ENCODE measurements around the gene MATR3. TPM values are rescaled to one million over a fixed set of nuclear protein-coding genes. Genes with fewer than 3 reads are reported as not detected.

MATR3 gene
- total RNA-seq, 3 donors from 2014 or later (not counting 1 experiment from before 2014, with no cell fraction given), result 290 to 324 (median 297) TPM

GRCh38 chr5:139314276-139314675 lies 20.7 kb downstream of the MATR3 start:
- Histone ChIP-seq H3K9me3 (ENCODE audit: control insufficient read depth, insufficient read depth, low read length) (no peaks in the 10 kb centered on the region), H3K27ac (ENCODE audit: low read length) (no peak overlapping the region), H3K4me3 (ENCODE audit: low read length) (no peak overlapping the region), H3K4me1 (ENCODE audit: control insufficient read depth, insufficient read depth, low read length) (peaks cover 13% of the 10 kb centered on the region), H3K36me3 (ENCODE audit: control insufficient read depth, insufficient read depth, low read length) (peaks cover 44% of the 10 kb centered on the region), H3K27me3 (ENCODE audit: control insufficient read depth, insufficient read depth, low read length) (no peaks in the 10 kb centered on the region)
- Mint-ChIP-seq H3K4me1 (peaks cover 32 to 39% of the 10 kb centered on the region in 2 donors), H3K4me3 (no peak overlapping the region), H3K27ac (no peak overlapping the region), H3K9me3 (no peaks in the 10 kb centered on the region), H3K27me3 (ENCODE audit: low read depth in 2 of 2) (no peaks in the 10 kb centered on the region), H3K36me3 (no peaks in the 10 kb centered on the region)
- DNase-seq (no peak), ATAC-seq (no peak)
- intact Hi-C loops (cut with micrococcal nuclease), result no loop called here
- 67% methylated on average over 1 of the region's 1 CpG for WGBS (ENCODE audit: insufficient coverage)
- TF ChIP-seq CTCF (IDR thresholded peaks at IDR 0.05), result no peak

DNA sequence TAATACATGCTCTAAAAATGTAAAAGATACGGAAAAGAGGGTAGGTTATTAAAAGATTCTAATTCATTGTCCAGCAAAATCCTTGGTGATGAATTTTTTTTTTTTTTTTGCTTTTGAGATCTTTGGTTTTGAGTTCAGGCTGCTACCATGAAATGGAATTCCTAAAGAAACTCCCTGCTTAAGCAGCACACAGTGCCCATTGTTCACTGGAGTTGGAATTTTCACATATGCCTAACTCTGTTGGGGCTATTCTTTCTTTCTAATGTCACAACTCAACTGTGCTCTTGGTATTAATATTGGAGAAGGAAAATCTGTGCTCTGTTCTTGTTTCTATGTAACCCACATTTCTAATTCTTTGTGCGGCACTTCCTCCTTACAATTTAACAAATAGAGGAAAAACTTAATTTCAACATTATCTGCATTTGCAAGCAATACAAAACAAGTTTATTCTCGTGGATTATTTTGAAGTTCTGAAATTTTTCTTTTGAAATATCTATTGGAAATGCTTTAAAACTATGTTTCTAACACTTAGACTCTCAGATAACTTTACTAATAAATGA lies 21.6 kb downstream of the MATR3 start:
- DNase-seq, result no peak
- intact Hi-C loops (cut with micrococcal nuclease), result no loop called here
- Histone ChIP-seq H3K4me1 (ENCODE audit: control insufficient read depth, insufficient read depth, low read length) (peaks cover 13% of the 10 kb centered on the region), H3K36me3 (ENCODE audit: control insufficient read depth, insufficient read depth, low read length) (peaks cover 48% of the 10 kb centered on the region), H3K27ac (ENCODE audit: low read length) (no peak overlapping the region), H3K9me3 (ENCODE audit: control insufficient read depth, insufficient read depth, low read length) (no peaks in the 10 kb centered on the region), H3K4me3 (ENCODE audit: low read length) (no peak overlapping the region), H3K27me3 (ENCODE audit: control insufficient read depth, insufficient read depth, low read length) (no peaks in the 10 kb centered on the region)
- TF ChIP-seq CTCF (IDR thresholded peaks at IDR 0.05), result no peak
- H3K27me3 Mint-ChIP-seq (ENCODE audit: low read depth in 2 of 2), result no peaks in the 10 kb centered on the region
- H3K4me3 Mint-ChIP-seq, result no peak overlapping the region
- 100% methylated on average over 1 of the region's 3 CpGs for WGBS (ENCODE audit: insufficient coverage)
- peaks cover 25 to 38% of the 10 kb centered on the region in 2 donors for H3K4me1 Mint-ChIP-seq
- H3K27ac Mint-ChIP-seq, result peak overlapping the region; percentile 53 to 56
- ATAC-seq, result no peak
- no peaks in the 10 kb centered on the region for H3K36me3 Mint-ChIP-seq
- no peaks in the 10 kb centered on the region for H3K9me3 Mint-ChIP-seq

DNA sequence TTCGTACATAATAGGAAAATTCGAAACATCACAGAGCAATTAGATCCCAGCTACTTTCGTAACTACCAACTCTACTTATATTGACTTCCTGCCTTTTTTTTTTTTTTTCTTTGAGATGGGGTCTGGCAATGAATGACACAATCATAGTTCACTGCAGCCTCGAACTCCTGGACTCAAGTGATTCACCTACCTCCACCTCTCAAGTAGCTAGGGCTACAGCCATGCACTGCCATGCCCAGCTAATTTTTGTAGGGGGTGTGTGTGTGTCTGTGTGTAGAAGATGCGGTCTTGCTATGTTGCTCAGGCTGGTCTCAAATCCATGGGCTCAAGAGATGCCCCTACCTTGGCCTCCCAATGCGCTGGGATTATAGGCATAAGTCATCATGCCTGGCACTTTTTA lies 42.3 kb downstream of the MATR3 start:
- no peaks in the 10 kb centered on the region for H3K9me3 Mint-ChIP-seq
- H3K27ac Mint-ChIP-seq, result peak overlapping the region; percentile 56 to 73
- peak in 1 of 2 donors; percentile 40 for DNase-seq
- Histone ChIP-seq H3K9me3 (ENCODE audit: control insufficient read depth, insufficient read depth, low read length) (no peaks in the 10 kb centered on the region), H3K36me3 (ENCODE audit: control insufficient read depth, insufficient read depth, low read length) (peaks cover 14% of the 10 kb centered on the region), H3K4me3 (ENCODE audit: low read length) (no peak overlapping the region), H3K4me1 (ENCODE audit: control insufficient read depth, insufficient read depth, low read length) (peaks cover 2% of the 10 kb centered on the region), H3K27ac (ENCODE audit: low read length) (no peak overlapping the region), H3K27me3 (ENCODE audit: control insufficient read depth, insufficient read depth, low read length) (no peaks in the 10 kb centered on the region)
- WGBS (ENCODE audit: insufficient coverage), result 48% methylated on average over 2 of the region's 6 CpGs
- no peak for TF ChIP-seq CTCF (IDR thresholded peaks at IDR 0.05)
- peaks cover 6% of the 10 kb centered on the region for H3K36me3 Mint-ChIP-seq
- ATAC-seq, result peak; percentile 14 to 30 (median 30)
- peak overlapping the region; percentile 40 for H3K4me3 Mint-ChIP-seq
- intact Hi-C loops (cut with micrococcal nuclease), result no loop called here
- H3K27me3 Mint-ChIP-seq (ENCODE audit: low read depth in 2 of 2), result no peaks in the 10 kb centered on the region
- peaks cover under 1 to 7% of the 10 kb centered on the region in 2 donors for H3K4me1 Mint-ChIP-seq

DNA sequence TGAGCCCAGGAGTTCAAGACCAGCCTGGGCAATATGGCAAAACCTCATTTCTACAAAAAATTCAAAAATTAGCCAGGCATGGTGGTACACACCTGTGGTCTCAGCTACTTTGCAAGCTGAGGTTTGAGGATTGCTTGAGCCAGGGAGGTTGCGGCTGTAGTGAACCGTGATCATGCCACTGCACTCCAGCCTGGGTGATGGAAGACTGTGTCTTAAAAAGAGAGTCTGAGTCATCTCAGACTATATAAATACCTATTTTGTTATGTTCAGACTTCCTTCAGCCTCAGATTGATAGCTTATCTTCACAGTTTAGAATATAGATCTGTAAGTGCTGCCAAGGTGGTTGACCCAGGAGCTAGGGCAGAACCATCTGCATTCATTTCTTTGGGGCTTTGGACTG lies 46.5 kb downstream of the MATR3 start:
- Mint-ChIP-seq H3K27ac (no peak overlapping the region), H3K9me3 (no peaks in the 10 kb centered on the region), H3K4me3 (no peak overlapping the region), H3K4me1 (peaks cover 37 to 39% of the 10 kb centered on the region in 2 donors), H3K36me3 (no peaks in the 10 kb centered on the region), H3K27me3 (ENCODE audit: low read depth in 2 of 2) (no peaks in the 10 kb centered on the region)
- no peak overlapping the region for H3K4me3 ChIP-seq (ENCODE audit: low read length)
- intact Hi-C loops (cut with micrococcal nuclease), result loop anchor here (5.0 kb wide), 1 partner anchor 68 kb away; no protein-coding TSS in a partner anchor
- peaks cover 16% of the 10 kb centered on the region for H3K4me1 ChIP-seq (ENCODE audit: control insufficient read depth, insufficient read depth, low read length)
- no peaks in the 10 kb centered on the region for H3K36me3 ChIP-seq (ENCODE audit: control insufficient read depth, insufficient read depth, low read length)
- no peak for TF ChIP-seq CTCF (IDR thresholded peaks at IDR 0.05)
- WGBS (ENCODE audit: insufficient coverage), result 69% methylated on average over 2 of the region's 2 CpGs
- no peaks in the 10 kb centered on the region for H3K9me3 ChIP-seq (ENCODE audit: control insufficient read depth, insufficient read depth, low read length)
- H3K27me3 ChIP-seq (ENCODE audit: control insufficient read depth, insufficient read depth, low read length), result no peaks in the 10 kb centered on the region
- H3K27ac ChIP-seq (ENCODE audit: low read length), result no peak overlapping the region
- no peak for ATAC-seq
- no peak for DNase-seq
